ENCODE measurements around the gene UQCC3. TPM values are rescaled to one million over a fixed set of nuclear protein-coding genes. Genes with fewer than 3 reads are reported as not detected.

Gene UQCC3
- polyA plus RNA-seq, 3 donors = 3.3 to 7.9 (median 7.2) TPM

DNA sequence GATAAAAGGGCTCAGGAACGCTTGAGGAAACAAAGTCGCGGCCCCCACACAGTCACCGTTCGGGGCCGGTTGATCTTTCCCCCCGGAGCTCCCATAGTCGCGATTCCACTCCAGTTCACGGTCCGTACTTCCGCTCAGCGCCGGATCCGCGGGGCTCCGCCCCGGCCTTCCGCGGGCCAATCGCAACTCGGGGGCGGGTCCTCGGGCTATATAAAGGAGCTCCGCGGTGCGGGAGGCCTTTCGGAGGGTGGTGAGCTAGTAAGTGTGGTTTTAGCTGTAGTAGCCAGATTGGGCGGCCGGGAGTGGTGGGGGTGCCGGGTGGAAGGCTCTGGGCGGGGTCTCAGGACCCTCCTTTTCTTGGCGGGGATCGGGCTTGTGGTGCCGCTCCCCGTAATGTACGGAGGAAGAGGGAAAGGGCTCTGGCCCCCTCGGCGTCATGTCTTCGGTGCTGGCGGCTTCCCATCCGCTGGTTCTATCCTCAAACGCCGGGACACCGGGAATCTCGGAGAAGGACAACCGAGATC lies 6.3 kb upstream of the UQCC3 start, which contains the start of the genes C11orf98 and CSKMT:
TSS of gene C11orf98 (minus strand) at position 136 of the 524 bp plus-strand sequence. CDS start at position 95, 41 bp downstream.
TSS of gene CSKMT (plus strand) at position 238 of the 524 bp plus-strand sequence. CDS start 568 bp downstream, outside the sequence.
- H3K4me1 Mint-ChIP-seq = peaks cover 42% of the 10 kb centered on the region
- no peaks in the 10 kb centered on the region for H3K27me3 Mint-ChIP-seq (ENCODE audit: low read depth in 3 of 3)
- H3K79me2 ChIP-seq (ENCODE audit: insufficient read depth, low read length) = peaks cover 53% of the 10 kb centered on the region
- peaks cover 10 to 27% of the 10 kb centered on the region in 2 donors for H3K36me3 ChIP-seq (replicated peaks in 1 of 2; ENCODE audit: control insufficient read depth in 1 of 2, insufficient read depth in 2 of 2, low read length in 2 of 2)
- intact Hi-C loops (cut with micrococcal nuclease) = loop anchor here in 1 of 2 donors (2.0 kb wide), 1 partner anchor 14 kb away; the partner anchor contains the start of gene UBXN1
- peak within 1 kb of the TSS; percentile 95 for H2AFZ ChIP-seq (ENCODE audit: insufficient read depth, low read depth, low read length, poor library complexity, severe bottlenecking)
- no peaks in the 10 kb centered on the region for H3K27me3 ChIP-seq (ENCODE audit: control insufficient read depth in 2 of 2, insufficient read depth in 2 of 2, low read length in 2 of 2)
- H4K20me1 ChIP-seq (ENCODE audit: insufficient read depth, low read length) = peaks cover 18% of the 10 kb centered on the region
- peak; percentile 87 to 89 (median 89) for DNase-seq
- peak within 1 kb of the TSS; percentile 70 to 99 (median 99) for H3K4me3 ChIP-seq (replicated peaks in 1 of 3; ENCODE audit: low read depth in 2 of 3, low read length in 3 of 3)
- peak within 1 kb of the TSS; percentile 92 to 97 for H3K4me3 Mint-ChIP-seq
- peaks cover 14 to 36% of the 10 kb centered on the region in 2 donors for H3K36me3 Mint-ChIP-seq
- peaks cover 24 to 28% of the 10 kb centered on the region in 2 donors for H3K4me1 ChIP-seq (ENCODE audit: control insufficient read depth in 1 of 2, insufficient read depth in 2 of 2, low read length in 2 of 2)
- TF ChIP-seq, protein P1, sequence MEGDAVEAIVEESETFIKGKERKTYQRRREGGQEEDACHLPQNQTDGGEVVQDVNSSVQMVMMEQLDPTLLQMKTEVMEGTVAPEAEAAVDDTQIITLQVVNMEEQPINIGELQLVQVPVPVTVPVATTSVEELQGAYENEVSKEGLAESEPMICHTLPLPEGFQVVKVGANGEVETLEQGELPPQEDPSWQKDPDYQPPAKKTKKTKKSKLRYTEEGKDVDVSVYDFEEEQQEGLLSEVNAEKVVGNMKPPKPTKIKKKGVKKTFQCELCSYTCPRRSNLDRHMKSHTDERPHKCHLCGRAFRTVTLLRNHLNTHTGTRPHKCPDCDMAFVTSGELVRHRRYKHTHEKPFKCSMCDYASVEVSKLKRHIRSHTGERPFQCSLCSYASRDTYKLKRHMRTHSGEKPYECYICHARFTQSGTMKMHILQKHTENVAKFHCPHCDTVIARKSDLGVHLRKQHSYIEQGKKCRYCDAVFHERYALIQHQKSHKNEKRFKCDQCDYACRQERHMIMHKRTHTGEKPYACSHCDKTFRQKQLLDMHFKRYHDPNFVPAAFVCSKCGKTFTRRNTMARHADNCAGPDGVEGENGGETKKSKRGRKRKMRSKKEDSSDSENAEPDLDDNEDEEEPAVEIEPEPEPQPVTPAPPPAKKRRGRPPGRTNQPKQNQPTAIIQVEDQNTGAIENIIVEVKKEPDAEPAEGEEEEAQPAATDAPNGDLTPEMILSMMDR (IDR thresholded peaks at IDR 0.05) = no peak
- WGBS (ENCODE audit: insufficient coverage) = under 1% methylated on average over 46 of the region's 47 CpGs
- H3K9me3 ChIP-seq (replicated peaks in 1 of 2; ENCODE audit: control insufficient read depth in 1 of 2, insufficient read depth in 1 of 2, low read length in 2 of 2) = no peaks in the 10 kb centered on the region
- peak within 1 kb of the TSS; percentile 78 for H3K9ac ChIP-seq (ENCODE audit: insufficient read depth, low read length, poor library complexity, severe bottlenecking)
- peak within 1 kb of the TSS; percentile 66 to 86 for H3K27ac ChIP-seq (ENCODE audit: low read depth in 1 of 2, low read length in 2 of 2)
- no peaks in the 10 kb centered on the region for H3K9me3 Mint-ChIP-seq
- H3K4me2 ChIP-seq (replicated peaks; ENCODE audit: extremely low read depth, low read length, poor library complexity, severe bottlenecking) = peak within 1 kb of the TSS; percentile 90
- H3K27ac Mint-ChIP-seq = peak within 1 kb of the TSS; percentile 80 to 94 (median 93)

DNA sequence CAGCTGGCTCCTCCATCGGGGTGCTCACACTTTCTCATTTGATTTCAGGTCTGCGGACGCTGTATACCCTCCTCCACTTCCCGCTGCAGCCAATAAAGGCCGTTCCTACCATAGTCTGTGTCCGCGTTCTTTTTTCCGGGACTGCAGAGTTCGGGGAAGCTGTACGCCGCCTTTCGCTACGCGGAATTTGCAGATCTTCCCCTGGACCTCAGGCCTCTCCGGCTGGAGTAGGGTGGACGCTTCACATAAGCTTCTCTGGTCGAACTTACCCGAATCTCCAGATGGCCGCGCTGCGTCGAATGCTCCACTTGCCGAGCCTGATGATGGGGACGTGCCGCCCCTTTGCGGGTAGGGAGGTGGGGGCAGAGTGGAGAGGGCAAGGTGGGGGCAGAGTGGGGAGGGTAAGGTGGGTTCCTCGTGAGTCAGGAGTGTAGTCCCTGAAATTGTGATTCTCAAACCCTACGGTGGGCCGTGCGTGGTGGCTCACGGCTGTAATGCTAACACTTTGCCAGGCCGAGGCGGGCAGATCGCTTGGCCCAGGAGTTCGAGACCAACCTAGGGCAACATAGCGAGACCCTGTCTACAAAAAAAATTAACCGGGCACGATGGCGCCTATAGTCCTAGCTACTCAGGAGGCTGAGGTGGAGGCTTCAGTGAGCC lies 5.7 kb upstream of the UQCC3 start:
- Mint-ChIP-seq H3K9me3 (no peaks in the 10 kb centered on the region), H3K4me3 (peak overlapping the region; percentile 92 to 97), H3K27me3 (ENCODE audit: low read depth in 3 of 3) (no peaks in the 10 kb centered on the region), H3K27ac (peak overlapping the region; percentile 80 to 94 (median 92)), H3K4me1 (peaks cover 47% of the 10 kb centered on the region), H3K36me3 (peaks cover 14 to 33% of the 10 kb centered on the region in 2 donors)
- Histone ChIP-seq H2AFZ (ENCODE audit: insufficient read depth, low read depth, low read length, poor library complexity, severe bottlenecking) (peak overlapping the region; percentile 95), H3K79me2 (ENCODE audit: insufficient read depth, low read length) (peaks cover 58% of the 10 kb centered on the region), H4K20me1 (ENCODE audit: insufficient read depth, low read length) (peaks cover 18% of the 10 kb centered on the region), H3K4me3 (replicated peaks in 1 of 3; ENCODE audit: low read depth in 2 of 3, low read length in 3 of 3) (peak overlapping the region; percentile 70 to 99 (median 99)), H3K4me1 (ENCODE audit: control insufficient read depth in 1 of 2, insufficient read depth in 2 of 2, low read length in 2 of 2) (peaks cover 29 to 32% of the 10 kb centered on the region in 2 donors), H3K36me3 (replicated peaks in 1 of 2; ENCODE audit: control insufficient read depth in 1 of 2, insufficient read depth in 2 of 2, low read length in 2 of 2) (peaks cover 10 to 27% of the 10 kb centered on the region in 2 donors), H3K27me3 (ENCODE audit: control insufficient read depth in 2 of 2, insufficient read depth in 2 of 2, low read length in 2 of 2) (no peaks in the 10 kb centered on the region), H3K4me2 (replicated peaks; ENCODE audit: extremely low read depth, low read length, poor library complexity, severe bottlenecking) (peak overlapping the region; percentile 90), H3K9ac (ENCODE audit: insufficient read depth, low read length, poor library complexity, severe bottlenecking) (peak overlapping the region; percentile 78), H3K9me3 (replicated peaks in 1 of 2; ENCODE audit: control insufficient read depth in 1 of 2, insufficient read depth in 1 of 2, low read length in 2 of 2) (no peaks in the 10 kb centered on the region), H3K27ac (ENCODE audit: low read depth in 1 of 2, low read length in 2 of 2) (peak overlapping the region; percentile 50 to 86)
- intact Hi-C loops (cut with micrococcal nuclease) = loop anchor here in 1 of 2 donors (2.0 kb wide), 1 partner anchor 13 kb away; the partner anchor contains the start of gene UBXN1
- TF ChIP-seq, protein P1 (IDR thresholded peaks at IDR 0.05) = no peak
- DNase-seq = peak in 2 of 3 donors; percentile 30 to 43
- 10% methylated on average over 39 of the region's 39 CpGs for WGBS (ENCODE audit: insufficient coverage)

Measured in CD14-positive monocyte (primary cell).